ENCODE measurements around the gene EMC1.
"Not testable (repeated sequence)": the region's sequence is repeated elsewhere in the genome, so short reads cannot be mapped to it uniquely, and the experiment has no call there.

EMC1 gene
- total RNA-seq, result 33.4 to 61.0 (median 48.9) reads per million in 4 donors

DNA sequence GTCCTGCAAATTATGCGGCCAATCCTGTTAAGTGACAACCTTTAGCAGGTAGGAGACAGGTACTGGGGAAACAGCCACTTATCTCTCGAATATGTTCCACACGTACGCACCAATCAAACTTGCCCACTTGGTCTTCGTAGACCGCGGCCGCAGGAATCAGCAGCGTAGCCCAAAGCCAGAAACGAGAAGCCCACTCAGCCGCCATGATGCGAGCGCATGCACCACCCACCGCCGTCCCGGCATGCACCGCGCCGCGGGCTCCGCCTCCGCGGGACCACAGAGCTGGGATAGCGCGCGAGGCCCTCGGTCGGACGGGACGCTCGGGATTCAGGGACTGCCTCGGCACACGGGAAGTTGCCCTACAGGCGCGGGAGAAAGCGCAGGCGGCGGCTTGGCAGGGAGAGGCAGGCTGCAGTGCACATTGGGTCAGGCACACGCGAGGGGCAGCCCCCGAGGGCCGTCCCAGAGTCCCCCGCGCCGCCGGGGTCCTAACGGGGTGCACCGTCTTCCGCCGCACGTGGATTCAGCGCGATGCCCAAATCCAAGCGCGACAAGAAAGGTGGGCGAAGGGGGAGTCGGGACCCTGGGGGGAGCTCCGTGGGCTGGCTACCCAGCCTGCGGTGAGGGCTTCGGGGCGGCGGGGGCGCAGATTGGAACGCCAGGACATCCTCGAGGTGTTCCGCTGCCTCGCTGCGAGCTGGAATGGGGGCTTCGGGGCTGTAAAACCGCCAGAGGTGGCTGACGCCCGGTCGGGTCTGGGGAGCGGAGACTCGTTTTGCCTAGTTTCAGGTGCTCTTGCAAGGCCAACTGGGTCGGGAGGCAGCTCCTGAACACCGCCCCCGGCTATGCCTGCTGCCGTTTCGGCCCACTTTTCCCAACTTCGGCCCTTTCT lies at the start of gene EMC1, which contains the start of gene MRTO4:
TSS of gene EMC1 (minus strand) at position 220 of the 892 bp plus-strand sequence. CDS start at position 205, 15 bp downstream.
TSS of gene MRTO4 (plus strand) at position 501 of the 892 bp plus-strand sequence. CDS start at position 532, 31 bp downstream.
- peak; percentile 72 to 86 (median 85) for DNase-seq

DNA sequence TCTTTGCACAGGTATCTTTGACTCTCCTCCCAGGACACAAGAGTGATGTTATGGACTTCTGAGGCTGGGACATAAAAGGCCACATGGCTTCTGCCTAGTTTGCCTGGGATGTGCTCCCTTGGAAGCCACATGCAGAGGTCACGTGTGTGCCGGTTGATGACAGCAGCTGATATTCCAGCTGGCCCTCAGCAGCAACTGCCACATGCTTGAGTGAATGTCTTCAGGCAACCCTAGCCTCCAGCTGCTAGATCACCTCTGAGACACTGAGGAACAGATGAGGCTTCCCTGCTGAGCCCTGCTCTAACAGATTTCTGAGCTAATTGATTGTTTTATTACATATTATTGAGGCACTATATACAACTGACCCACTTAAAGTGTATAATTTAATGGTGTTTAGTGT lies 48.9 kb upstream of the EMC1 start:
- no peak for DNase-seq

DNA sequence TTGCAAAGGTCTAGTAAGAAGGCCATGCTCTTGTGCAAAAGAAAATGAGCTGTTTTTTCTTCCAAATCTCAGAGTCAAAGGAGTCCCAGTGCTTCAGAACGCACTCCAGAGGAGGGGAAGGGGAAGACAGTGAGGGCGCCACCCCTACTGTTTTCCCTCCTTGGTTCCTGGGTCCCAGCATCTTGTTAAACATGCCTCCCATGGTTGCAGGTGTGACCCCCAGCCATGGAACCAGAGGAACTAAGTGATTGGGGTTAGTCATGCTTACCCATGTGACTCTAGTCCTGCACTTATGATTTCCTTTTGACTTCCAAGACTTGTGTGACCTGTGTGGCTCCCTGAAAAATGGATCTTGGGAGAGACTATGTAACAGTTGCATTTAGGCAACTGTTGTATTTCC lies 43.3 kb upstream of the EMC1 start:
- no peak for DNase-seq

DNA sequence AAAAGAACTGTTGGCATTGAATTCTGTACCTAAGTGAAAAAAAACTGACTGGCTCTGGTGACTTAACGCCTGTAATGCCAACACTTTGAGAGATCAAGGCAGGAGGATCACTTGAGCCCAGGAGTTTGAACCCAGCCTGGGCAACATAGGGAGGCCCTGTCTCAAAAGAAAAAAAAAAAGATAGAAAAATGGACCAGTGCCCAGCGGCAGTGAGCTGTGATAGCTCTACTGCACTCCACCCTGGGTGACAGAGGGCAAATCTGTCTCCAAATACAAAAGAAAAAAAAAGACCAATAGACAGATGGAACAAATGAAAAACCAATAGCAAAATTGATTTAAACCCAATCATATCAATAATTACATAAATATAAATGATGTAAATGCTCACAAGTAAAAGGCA lies 37.9 kb upstream of the EMC1 start:
- DNase-seq, result no peak

DNA sequence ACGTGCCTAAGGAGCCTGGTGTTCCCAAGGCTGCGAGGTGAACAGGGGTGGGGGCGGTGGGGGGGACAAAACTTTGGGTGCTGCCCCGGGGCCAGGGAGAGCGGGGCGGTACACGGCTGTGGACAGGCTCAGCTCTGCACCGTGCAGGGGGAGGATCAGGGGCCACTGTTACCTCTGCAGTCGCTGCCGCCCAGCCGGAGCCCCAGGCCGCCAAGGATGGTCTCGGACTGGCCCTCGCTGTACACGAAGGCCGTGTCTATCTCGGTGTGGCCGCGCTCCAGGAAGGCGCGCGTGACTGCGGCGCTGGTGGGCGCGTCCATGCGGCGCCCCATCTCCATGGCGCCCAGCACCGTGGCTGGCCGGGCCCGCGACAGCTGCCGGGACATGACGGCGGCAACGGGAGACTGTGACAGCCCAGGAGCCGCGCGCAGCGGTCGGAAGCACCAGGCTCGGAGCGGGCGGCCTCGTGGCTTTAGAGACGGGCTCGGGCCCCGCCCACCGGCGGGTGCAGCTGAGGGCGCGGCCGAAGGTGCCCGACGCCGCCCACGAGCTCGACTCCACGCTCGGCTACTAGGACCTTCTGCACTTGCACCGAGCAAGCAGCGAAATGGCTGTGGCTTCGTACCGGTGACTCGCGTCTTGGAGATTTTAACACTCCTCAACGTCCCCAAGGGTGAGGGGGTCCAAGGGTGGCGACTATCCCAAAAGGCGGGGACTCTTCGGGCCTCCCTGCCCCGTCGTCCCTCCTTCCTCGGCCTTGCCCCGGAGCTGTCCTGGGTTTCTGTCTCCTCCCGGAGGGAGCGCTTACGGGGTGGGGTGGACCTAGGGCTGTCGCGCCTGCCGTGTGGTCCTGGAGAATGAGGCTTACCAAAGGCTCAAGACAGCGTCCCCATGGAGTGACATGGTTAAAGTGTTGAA lies 37.3 kb upstream of the EMC1 start, which contains the start of gene AKR7A3:
TSS of gene AKR7A3 (minus strand) at position 447 of the 918 bp plus-strand sequence. CDS start at position 386, 61 bp downstream.
- peak; percentile 26 to 68 (median 37) for DNase-seq

DNA sequence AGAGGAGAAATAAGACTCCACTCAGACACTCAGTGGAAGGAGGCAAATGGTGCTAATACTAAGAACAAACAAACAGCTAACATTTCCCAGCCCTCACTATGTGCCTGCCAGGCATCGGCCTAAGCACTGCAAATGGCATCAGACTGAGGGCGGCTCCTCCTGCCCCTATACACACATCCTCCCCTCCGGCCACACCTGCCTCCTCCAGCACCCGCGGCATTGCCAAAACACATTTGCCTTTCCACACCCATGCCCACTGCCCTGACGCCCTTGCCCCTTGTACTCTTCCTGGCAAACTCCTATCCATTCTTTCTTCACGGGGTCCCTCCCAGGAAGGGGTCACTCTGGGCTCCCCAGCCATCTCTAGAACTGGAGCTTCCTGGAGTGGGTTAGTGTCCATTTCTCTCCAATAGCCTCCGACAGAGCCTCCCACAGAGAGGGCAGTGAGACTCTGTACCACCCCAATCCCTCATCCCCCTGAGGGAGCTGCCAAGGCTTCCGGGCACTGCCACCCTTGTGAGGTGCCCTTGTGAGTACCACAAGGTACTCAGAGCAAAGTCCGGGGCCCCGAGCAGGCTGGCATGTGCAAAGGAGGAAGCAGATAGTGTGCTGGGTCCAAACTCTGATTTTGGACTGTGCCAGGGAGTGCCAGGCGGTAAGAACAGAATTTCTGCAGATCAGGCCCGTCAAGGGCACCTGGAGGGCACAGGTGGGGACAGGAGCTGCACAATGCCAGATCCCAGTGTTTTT lies 36.3 kb upstream of the EMC1 start:
- DNase-seq, result no peak

DNA sequence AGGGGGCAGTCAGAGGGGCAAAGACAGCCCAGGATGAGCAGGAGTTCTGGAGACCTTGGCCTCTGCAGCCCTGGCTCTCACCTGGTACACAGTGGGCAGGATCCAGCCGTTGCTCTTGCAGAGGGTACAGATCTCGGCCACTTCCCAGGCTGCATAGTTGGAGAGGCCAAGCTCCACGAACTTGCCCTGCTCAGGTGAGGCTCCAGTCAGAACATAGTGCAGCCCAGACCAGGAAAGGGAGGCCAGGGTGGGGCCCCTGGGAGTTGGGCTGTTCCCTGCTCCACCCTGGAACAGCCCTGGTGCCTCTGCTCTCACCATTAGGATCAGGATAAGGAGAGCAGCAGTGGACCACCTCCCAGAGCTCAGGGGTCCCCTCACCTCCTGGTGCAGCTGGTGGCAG lies 34.5 kb upstream of the EMC1 start:
- DNase-seq, result not testable (repeated sequence)

DNA sequence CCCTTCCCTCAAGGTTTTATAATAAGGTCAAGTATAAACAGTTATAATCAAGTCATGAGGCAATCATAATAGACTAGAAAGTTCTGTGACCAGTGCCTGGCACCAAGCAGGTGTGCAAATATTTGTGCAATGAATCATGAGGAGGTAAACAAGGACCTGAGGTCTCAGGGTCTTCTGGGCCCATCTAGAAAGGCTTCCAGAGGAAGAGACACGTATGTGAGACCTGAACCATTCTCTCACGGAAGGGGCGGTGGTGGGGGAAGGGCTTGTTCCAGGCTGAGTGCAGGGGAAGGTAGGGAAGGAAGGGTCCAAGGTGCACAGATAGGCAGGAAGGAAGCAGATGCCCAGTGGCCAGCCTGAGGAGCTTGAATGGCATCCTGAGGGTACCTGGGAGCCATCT lies 34.0 kb upstream of the EMC1 start:
- DNase-seq, result not testable (repeated sequence)

DNA sequence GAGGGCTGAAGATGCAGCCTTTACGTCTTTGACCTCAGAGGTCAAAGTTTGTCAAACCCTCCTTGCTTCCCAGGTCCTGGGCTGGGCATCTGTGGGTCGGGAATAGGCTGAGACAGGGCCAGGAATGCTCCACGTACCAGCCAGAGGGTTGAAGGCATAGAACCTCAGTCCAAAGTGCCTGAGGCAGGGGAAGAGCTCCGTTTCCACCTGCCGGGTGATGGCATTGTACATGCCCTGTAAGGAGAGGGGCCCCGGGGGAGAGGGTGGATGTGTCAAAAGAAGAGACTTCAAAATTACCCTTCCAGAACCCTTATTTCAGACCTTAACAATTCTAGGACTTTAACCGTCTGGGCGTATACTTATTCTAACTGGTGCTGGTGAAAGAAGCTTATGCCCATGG lies 33.6 kb upstream of the EMC1 start:
- no peak for DNase-seq

DNA sequence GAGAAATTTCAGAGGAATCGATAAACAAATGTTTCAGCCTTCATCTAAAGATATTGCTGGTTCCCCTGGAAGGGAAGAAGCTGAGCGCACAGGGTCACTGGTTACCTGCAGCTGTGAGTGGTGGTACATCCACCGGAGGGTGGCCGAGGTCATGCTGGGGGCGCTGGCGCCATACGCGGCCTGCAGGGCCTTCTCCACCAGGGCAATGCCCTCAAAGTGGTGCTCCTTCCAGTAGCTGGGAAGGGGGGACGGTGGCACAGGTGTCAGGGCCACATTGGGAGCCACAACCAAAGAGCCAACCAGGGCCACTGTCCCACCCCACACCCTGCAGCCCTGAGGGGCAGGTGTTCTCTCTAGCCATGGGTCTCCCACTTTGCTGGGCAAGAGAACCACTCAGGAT lies 32.6 kb upstream of the EMC1 start:
- DNase-seq, result no peak

DNA sequence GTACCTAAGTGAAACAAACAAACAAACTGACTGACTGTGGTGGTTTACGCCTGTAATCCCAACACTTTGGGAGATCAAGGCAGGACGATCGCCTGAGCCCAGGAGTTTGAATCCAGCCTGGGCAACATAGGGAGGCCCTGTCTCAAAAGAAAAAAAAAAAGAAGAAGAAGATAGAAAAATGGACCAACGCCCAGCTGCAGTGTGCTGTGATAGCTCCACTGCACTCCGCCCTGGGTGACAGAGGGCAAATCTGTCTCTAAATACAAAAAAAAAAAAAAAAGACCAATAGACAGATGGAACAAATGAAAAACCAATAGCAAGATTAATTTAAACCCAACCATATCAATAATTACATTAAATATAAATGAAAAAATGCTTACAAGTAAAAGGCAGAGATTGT lies 23.3 kb upstream of the EMC1 start:
- no peak for DNase-seq

DNA sequence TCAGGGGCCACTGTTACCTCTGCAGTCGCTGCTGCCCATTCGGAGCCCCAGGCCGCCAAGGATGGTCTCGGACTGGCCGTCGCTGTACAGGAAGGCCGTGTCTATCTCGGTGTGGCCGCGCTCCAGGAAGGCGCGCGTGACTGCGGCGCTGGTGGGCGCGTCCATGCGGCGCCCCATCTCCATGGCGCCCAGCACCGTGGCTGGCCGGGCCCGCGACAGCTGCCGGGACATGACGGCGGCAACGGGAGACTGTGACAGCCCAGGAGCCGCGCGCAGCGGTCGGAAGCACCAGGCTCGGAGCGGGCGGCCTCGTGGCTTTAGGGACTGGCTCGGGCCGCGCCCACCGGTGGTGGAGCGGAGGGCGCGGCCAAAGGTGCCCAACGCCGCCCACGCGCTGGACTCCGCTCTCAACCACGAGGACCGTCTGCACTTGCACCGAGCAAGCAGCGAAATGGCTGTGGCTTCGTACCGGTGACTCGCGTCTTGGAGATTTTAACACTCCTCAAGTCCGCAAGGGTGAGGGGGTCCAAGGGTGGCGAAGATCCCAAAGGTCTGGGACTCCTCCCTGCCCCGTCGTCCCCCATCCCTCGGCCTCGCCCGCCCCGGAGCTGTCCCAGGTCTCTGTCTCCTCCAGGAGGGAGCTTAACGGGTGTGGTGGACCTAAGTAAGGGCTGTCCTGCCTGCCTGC lies 22.7 kb upstream of the EMC1 start:
- DNase-seq, result not testable (repeated sequence)

DNA sequence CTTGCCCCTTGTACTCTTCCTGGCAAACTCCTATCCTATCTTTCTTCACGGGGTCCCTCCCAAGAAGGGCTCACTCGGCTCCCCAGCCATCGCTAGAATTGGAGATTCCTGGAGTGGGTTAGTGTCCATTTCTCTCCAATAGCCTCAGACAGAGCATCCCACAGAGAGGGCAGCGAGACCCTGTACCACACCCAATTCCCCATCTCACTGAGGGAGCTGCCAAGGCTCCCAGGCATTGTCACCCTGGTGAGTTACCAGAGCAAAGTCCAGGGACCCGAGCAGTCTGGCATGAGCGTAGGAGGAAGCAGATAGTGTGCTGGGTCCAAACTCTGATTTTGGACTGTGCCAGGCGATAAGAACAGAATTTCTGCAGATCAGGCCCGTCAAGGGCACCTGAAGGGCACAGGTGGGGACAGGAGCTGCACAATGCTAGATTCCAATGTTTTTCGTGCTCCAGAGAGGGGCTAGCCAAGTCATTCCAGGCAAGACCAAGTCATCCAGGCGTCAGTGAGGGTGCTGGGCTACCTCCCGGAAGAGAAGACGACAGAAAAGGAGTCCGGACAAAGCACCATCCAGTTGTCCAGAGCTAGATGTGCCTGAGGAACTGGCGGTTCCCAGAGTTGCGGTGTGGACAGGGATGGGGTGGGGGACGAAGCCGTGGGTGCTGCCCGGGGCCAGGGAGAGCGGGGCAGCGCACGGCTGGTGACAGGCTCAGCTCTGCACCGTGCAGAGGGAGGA lies 22.0 kb upstream of the EMC1 start:
- DNase-seq, result no peak

DNA sequence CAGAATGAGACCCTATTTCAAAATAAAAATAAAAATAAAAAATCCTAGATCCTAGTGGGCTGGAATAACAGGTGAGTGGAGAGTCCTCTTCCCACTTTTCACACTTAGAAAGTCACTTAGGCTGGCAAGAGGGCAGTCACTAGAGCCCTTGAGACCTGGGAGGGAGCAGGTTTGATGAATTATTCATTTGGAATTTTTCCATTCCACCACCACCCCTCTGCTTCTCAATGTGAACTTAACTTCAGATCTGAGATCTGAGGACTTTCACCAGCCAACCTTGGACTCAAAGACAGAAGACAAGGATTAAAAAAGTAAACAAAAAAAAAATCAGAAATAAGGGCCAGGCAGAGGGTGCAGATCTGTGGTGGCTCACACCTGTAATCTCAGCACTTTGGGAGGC lies 20.7 kb upstream of the EMC1 start:
- no peak for DNase-seq

DNA sequence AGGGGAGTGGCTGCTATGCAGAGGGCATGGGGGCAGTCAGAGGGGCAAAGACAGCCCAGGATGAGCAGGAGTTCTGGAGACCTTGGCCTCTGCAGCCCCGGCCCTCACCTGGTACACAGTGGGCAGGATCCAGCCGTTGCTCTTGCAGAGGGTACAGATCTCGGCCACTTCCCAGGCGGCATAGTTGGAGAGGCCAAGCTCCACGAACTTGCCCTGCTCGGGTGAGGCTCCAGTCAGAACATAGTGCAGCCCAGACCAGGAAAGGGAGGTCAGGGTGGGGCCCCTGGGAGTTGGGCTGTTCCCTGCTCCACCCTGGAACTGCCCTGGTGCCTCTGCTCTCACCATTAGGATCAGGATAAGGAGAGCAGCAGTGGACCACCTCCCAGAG lies 19.0 kb upstream of the EMC1 start:
- not testable (repeated sequence) for DNase-seq

DNA sequence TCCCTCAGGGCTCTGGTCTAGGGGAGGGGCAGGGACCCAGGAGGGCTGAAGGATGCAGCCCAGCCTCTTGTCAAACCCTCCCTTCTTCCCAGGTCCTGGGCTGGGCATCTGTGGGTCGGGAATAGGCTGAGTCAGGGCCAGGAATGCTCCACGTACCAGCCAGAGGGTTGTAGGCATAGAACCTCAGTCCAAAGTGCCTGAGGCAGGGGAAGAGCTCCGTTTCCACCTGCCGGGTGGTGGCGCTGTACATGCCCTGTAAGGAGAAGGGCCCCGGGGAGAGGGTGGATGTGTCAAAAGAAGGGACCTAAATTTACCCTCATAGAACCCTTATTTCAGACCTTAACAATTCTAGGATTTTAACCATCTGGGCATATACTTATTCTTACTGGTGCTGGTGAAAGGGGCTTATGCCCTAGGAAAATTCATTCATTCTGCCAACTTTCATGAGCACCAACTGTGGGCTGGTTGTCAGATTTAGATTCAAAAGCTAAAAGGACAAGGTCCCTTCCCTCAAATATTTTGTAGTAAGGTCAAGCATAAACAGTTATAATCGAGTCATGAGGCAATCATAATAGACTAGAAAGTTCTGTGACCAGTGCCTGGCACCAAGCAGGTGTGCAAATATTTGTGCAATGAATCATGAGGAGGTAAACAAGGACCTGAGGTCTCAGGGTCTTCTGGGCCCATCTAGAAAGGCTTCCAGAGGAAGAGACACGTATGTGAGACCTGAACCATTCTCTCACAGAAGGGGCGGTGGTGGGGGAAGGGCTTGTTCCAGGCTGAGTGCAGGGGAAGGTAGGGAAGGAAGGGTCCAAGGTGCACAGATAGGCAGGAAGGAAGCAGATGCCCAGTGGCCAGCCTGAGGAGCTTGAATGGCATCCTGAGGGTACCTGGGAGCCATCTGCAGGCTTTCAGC lies 18.4 kb upstream of the EMC1 start:
- DNase-seq, result not testable (repeated sequence)

DNA sequence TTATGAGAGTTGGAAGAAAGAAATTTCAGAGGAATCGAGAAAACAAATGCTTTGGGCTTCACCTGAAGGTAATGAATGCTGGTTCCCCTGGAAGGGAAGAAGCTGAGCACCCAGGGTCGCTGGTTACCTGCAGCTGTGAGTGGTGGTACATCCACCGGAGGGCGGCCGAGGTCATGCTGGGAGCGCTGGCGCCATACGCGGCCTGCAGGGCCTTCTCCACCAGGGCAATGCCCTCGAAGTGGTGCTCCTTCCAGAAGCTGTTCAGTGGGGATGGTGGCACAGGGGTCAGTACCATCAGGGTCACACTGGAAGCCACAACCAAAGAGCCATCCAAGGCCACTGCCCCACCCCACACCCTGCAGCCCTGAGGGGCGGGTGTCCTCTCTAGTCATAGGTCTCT lies 17.1 kb upstream of the EMC1 start:
- no peak for DNase-seq

DNA sequence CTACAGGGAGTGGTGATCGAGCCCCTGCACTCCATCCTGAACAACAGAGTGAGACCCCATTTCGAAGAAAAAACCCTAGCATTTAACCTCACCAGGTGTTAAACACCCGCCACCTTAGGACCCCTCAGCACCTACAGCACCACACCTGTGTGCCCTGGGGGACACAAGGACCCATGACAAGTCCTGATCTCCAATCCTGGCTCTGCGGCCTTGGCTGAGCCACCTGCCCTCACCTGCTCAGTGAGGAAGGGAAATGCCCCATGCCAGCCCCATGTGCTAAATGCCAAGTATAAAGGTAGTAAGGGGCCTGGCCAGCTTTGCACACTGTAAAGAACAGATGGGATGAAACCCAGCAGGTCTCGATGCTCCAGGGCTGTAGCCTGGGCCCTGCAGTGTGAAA lies 11.4 kb upstream of the EMC1 start:
- DNase-seq, result no peak

DNA sequence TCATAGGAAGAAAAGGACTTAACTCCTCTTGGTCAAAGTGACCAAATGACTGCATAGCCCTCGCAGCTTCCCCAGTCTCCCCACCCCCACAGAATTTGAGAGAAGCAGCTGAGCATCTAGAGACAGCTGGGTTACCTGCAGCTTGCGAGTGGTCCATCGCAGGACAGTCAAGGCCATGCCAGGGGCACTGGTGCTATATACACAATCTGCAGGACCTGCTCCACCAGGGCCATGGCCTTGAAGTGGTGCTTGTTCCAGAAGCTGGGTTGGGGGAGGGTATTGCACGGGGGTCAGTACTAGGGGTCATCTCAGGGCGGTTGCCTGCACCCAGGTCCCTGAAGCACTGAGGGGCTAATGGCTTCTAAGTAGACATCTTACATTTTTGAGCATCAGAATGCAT lies 10.7 kb upstream of the EMC1 start:
- no peak for DNase-seq

All from T-helper 1 cell (primary cell).